SK-N-SH (cell line): ENCODE results near the gene MAGI2.

Experiments used
- JUND ChIP-seq: IDR thresholded peaks from 2 replicates; pipeline ENCODE4 v1.4.0; 2012
- MAX ChIP-seq: IDR thresholded peaks from 2 replicates; pipeline ENCODE4 v1.4.0; 2012; ENCODE audit warnings: low read depth
- MXI1 ChIP-seq: IDR thresholded peaks from 2 replicates; pipeline ENCODE4 v1.6.1; 2012; ENCODE audit warnings: mild to moderate bottlenecking, low read depth, low read length, improper control_type of control experiment
- NFIC ChIP-seq: IDR thresholded peaks from 2 replicates; pipeline ENCODE4 v1.4.0; 2012; ENCODE audit warnings: borderline replicate concordance
- PBX3 ChIP-seq: IDR thresholded peaks from 2 replicates; pipeline ENCODE4; 2012
- POLR2AphosphoS5 ChIP-seq: IDR thresholded peaks from 2 replicates; pipeline ENCODE4 v1.6.1; 2012; ENCODE audit warnings: low read depth, low read length
- TCF12 ChIP-seq: IDR thresholded peaks from 2 replicates; pipeline ENCODE4 v1.4.0; 2012
- YY1 ChIP-seq: IDR thresholded peaks from 2 replicates; pipeline ENCODE4 v1.4.0; 2012; ENCODE audit warnings: low read depth, mild to moderate bottlenecking
- ZBTB33 ChIP-seq: IDR thresholded peaks from 2 replicates; pipeline ENCODE4 v1.4.0; 2012; ENCODE audit warnings: low read depth, borderline replicate concordance
- TF ChIP-seq, protein P1 (sequence below): fragments of 200-600 bp; sonication (generic); IDR thresholded peaks from 2 replicates; pipeline ENCODE4 v1.6.1; 2017; ENCODE audit warnings: antibody characterized with exemption, mild to moderate bottlenecking, moderate library complexity
- TF ChIP-seq, protein P2 (sequence below): IDR thresholded peaks from 2 replicates; pipeline ENCODE4 v1.6.1; 2012; ENCODE audit warnings: mild to moderate bottlenecking, low read depth, low read length, moderate library complexity

GRCh38 chr7:78307892-78308291, 1145.6 kb downstream of the MAGI2 start:
- TF ChIP-seq, protein P1, sequence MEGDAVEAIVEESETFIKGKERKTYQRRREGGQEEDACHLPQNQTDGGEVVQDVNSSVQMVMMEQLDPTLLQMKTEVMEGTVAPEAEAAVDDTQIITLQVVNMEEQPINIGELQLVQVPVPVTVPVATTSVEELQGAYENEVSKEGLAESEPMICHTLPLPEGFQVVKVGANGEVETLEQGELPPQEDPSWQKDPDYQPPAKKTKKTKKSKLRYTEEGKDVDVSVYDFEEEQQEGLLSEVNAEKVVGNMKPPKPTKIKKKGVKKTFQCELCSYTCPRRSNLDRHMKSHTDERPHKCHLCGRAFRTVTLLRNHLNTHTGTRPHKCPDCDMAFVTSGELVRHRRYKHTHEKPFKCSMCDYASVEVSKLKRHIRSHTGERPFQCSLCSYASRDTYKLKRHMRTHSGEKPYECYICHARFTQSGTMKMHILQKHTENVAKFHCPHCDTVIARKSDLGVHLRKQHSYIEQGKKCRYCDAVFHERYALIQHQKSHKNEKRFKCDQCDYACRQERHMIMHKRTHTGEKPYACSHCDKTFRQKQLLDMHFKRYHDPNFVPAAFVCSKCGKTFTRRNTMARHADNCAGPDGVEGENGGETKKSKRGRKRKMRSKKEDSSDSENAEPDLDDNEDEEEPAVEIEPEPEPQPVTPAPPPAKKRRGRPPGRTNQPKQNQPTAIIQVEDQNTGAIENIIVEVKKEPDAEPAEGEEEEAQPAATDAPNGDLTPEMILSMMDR: no peak
- TF ChIP-seq NFIC: no peak
- TF ChIP-seq POLR2AphosphoS5: no peak
- TF ChIP-seq PBX3: no peak
- TF ChIP-seq ZBTB33: no peak
- no peak for TF ChIP-seq MAX
- TF ChIP-seq, protein P2, sequence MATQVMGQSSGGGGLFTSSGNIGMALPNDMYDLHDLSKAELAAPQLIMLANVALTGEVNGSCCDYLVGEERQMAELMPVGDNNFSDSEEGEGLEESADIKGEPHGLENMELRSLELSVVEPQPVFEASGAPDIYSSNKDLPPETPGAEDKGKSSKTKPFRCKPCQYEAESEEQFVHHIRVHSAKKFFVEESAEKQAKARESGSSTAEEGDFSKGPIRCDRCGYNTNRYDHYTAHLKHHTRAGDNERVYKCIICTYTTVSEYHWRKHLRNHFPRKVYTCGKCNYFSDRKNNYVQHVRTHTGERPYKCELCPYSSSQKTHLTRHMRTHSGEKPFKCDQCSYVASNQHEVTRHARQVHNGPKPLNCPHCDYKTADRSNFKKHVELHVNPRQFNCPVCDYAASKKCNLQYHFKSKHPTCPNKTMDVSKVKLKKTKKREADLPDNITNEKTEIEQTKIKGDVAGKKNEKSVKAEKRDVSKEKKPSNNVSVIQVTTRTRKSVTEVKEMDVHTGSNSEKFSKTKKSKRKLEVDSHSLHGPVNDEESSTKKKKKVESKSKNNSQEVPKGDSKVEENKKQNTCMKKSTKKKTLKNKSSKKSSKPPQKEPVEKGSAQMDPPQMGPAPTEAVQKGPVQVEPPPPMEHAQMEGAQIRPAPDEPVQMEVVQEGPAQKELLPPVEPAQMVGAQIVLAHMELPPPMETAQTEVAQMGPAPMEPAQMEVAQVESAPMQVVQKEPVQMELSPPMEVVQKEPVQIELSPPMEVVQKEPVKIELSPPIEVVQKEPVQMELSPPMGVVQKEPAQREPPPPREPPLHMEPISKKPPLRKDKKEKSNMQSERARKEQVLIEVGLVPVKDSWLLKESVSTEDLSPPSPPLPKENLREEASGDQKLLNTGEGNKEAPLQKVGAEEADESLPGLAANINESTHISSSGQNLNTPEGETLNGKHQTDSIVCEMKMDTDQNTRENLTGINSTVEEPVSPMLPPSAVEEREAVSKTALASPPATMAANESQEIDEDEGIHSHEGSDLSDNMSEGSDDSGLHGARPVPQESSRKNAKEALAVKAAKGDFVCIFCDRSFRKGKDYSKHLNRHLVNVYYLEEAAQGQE: no peak
- no peak for TF ChIP-seq MXI1
- no peak for TF ChIP-seq YY1
- TF ChIP-seq TCF12: no peak
- no peak for TF ChIP-seq JUND
